HG03135 (cell line): ENCODE results near the gene TLCD2.
"Not testable (repeated sequence)": the region's sequence is repeated elsewhere in the genome, so short reads cannot be mapped to it uniquely, and the experiment has no call there.

Experiments used
- ATAC-seq: cut with Tn5 transposase; IDR thresholded peaks from one replicate; pipeline ENCODE4 v1.9.1; 2021; ENCODE audit warnings: mild to moderate bottlenecking, moderate library complexity; ENCODE audit not compliant: unreplicated experiment

TLCD2 gene

GRCh38 chr17:1709971-1710806 is at the start of gene TLCD2:
Gene TLCD2, minus strand, starts transcription at chr17:1710377. Its CDS starts 135 bp downstream, at chr17:1710242.
- no peak for ATAC-seq

GRCh38 chr17:1759529-1759928 is 49.4 kb upstream of the TLCD2 start:
- ATAC-seq: no peak

GRCh38 chr17:1758807-1759206 is 48.6 kb upstream of the TLCD2 start:
- ATAC-seq: no peak

- no peak for ATAC-seq
Measured at GRCh38 chr17:1755827-1756262, 45.7 kb upstream of the TLCD2 start.

GRCh38 chr17:1755252-1755826 is 45.2 kb upstream of the TLCD2 start:
- ATAC-seq: no peak

GRCh38 chr17:1754430-1755112 is 44.4 kb upstream of the TLCD2 start:
- no peak for ATAC-seq

- no peak for ATAC-seq
Measured at GRCh38 chr17:1753767-1754429, 43.7 kb upstream of the TLCD2 start.

GRCh38 chr17:1752425-1753262 is 42.5 kb upstream of the TLCD2 start:
- no peak for ATAC-seq

- ATAC-seq: no peak
Measured at GRCh38 chr17:1750628-1751027, 40.5 kb upstream of the TLCD2 start.

GRCh38 chr17:1746975-1747543 is 36.9 kb upstream of the TLCD2 start:
- no peak for ATAC-seq

- ATAC-seq: no peak
Measured at GRCh38 chr17:1745513-1746020, 35.4 kb upstream of the TLCD2 start.

- no peak for ATAC-seq
Measured at GRCh38 chr17:1744551-1745512, 34.7 kb upstream of the TLCD2 start.

GRCh38 chr17:1743088-1743439 is 32.9 kb upstream of the TLCD2 start:
- no peak for ATAC-seq

- ATAC-seq: no peak
Measured at GRCh38 chr17:1742371-1743087, 32.4 kb upstream of the TLCD2 start, which contains the start of gene SERPINF2. Gene SERPINF2, plus strand, starts transcription at chr17:1742871. Its CDS starts 2,125 bp downstream, at chr17:1744996.

- ATAC-seq: not testable (repeated sequence)
Measured at GRCh38 chr17:1741899-1742298, 31.7 kb upstream of the TLCD2 start.

- no peak for ATAC-seq
Measured at GRCh38 chr17:1737531-1738291, 27.5 kb upstream of the TLCD2 start.
